Left ventricle myocardium inferior (tissue), 1 donor: ENCODE results near the gene DICER1. TPM values are rescaled to one million over a fixed set of nuclear protein-coding genes. Genes with fewer than 3 reads are reported as not detected.

Experiments
- DNase-seq: peaks from one replicate; pipeline ENCODE4 v3.0.0-alpha.2; 2020
- H3K27ac ChIP-seq: fragments of 200-600 bp; replicated peaks from 2 replicates; pipeline ENCODE4 v1.8.0; 2021
- H3K27me3 ChIP-seq: fragments of 200-600 bp; 2 replicates; pipeline ENCODE4 v1.8.0; 2021; ENCODE audit warnings: low read depth
- H3K36me3 ChIP-seq: fragments of 200-600 bp; 2 replicates; pipeline ENCODE4 v1.8.0; 2021
- H3K4me1 ChIP-seq: fragments of 200-600 bp; 2 replicates; pipeline ENCODE4 v1.8.0; 2021
- H3K4me3 ChIP-seq: fragments of 200-600 bp; 2 replicates; pipeline ENCODE4 v1.8.0; 2021; ENCODE audit warnings: mild to moderate bottlenecking, moderate library complexity
- H3K9me3 ChIP-seq: fragments of 200-600 bp; replicated peaks from 2 replicates; pipeline ENCODE4 v1.8.0; 2021
- CTCF ChIP-seq: fragments of 200-600 bp; IDR thresholded peaks from 2 replicates; pipeline ENCODE4 v1.8.0; 2021; ENCODE audit warnings: antibody characterized with exemption, mild to moderate bottlenecking, borderline replicate concordance
- intact Hi-C: fragments of 100-400 bp; cut with micrococcal nuclease; formaldehyde crosslinking; loops from one replicate; pipeline ENCODE4 v1.11.0; 2022
- microRNA-seq: library from miRNA; unstranded; fragments of <30 nt; microRNA quantifications from one replicate; pipeline ENCODE4 v1.2.0, GENCODE V29; 2020
- total RNA-seq: library from RNA; stranded (reverse); fragmentation: NEBNext Ultra II Directional; extraction: Animal tissue kit (Norgen Biotek cat#: 25700); gene quantifications from one replicate; pipeline ENCODE4 v1.2.1, GENCODE V29; 2021
- donor health status: DM: no; HTN: yes; CAD: no; lungs with severe emphysema.

Gene DICER1
- total RNA-seq, 1 donor from 2014 or later = 22.1 TPM

GRCh38 chr14:95039993-95040348 lies 117.4 kb downstream of the DICER1 start:
- Histone ChIP-seq H3K9me3 (no peaks in the 10 kb centered on the region), H3K4me1 (no peaks in the 10 kb centered on the region), H3K27ac (no peak overlapping the region), H3K27me3 (peaks cover 61% of the 10 kb centered on the region), H3K36me3 (no peaks in the 10 kb centered on the region), H3K4me3 (no peak overlapping the region)
- intact Hi-C loops = no loop called here
- no peak for TF ChIP-seq CTCF
- no peak for DNase-seq

- DNase-seq = no peak
- intact Hi-C loops = no loop called here
- Histone ChIP-seq H3K4me3 (no peak overlapping the region), H3K9me3 (no peaks in the 10 kb centered on the region), H3K27me3 (peaks cover 59% of the 10 kb centered on the region), H3K27ac (no peak overlapping the region), H3K36me3 (no peaks in the 10 kb centered on the region), H3K4me1 (no peaks in the 10 kb centered on the region)
- no peak for TF ChIP-seq CTCF
Observed at GRCh38 chr14:95039259-95039992, 117.9 kb downstream of the DICER1 start.

GRCh38 chr14:95038521-95039250 lies 118.6 kb downstream of the DICER1 start:
- no peak for DNase-seq
- TF ChIP-seq CTCF = no peak
- H3K27me3 ChIP-seq = peaks cover 53% of the 10 kb centered on the region
- H3K9me3 ChIP-seq = peaks cover 2% of the 10 kb centered on the region
- H3K27ac ChIP-seq = no peak overlapping the region
- H3K4me3 ChIP-seq = no peak overlapping the region
- H3K36me3 ChIP-seq = no peaks in the 10 kb centered on the region
- intact Hi-C loops = no loop called here
- H3K4me1 ChIP-seq = no peaks in the 10 kb centered on the region

- Histone ChIP-seq H3K4me3 (no peak overlapping the region), H3K4me1 (no peaks in the 10 kb centered on the region), H3K27me3 (peaks cover 41% of the 10 kb centered on the region), H3K9me3 (peaks cover 16% of the 10 kb centered on the region), H3K36me3 (no peaks in the 10 kb centered on the region), H3K27ac (no peak overlapping the region)
- no peak for DNase-seq
- no peak for TF ChIP-seq CTCF
- intact Hi-C loops = no loop called here
Observed at GRCh38 chr14:95037273-95037672, 120.1 kb downstream of the DICER1 start.

Small RNAs within 50 kb of the gene (microRNA-seq; reads per million reads assigned to microRNA genes)
- 2.8 reads per million for gene MIR3173

Other genes starting within 250 kb of the DICER1 start
- 3.7 TPM for gene CLMN, start 162.4 kb upstream of the DICER1 start, total RNA-seq